Panc1 (cell line): ENCODE measurements around the gene FA2H. TPM values are rescaled to one million over a fixed set of nuclear protein-coding genes. Genes with fewer than 3 reads are reported as not detected.

Experiments used
- ATAC-seq: fragments of 200-7000 bp; cut with Tn5 transposase; 2 replicates; pipeline ENCODE4 v1.9.1; 2020; ENCODE audit warnings: mild to moderate bottlenecking, moderate library complexity
- BruUV-seq: library from RNA; stranded (reverse); fragments of 400-500 nt; replicated peaks from 2 replicates; lab custom pipeline; 2021; lab: Mats Ljungman, UMichigan
- CTCF ChIA-PET: fragments of 300-600 bp; sonication (Branson Sonifier 250); formaldehyde crosslinking; loops from one replicate; lab custom pipeline; 2022; ENCODE audit warnings: antibody characterized with exemption; lab: Charles Lee
- POLR2A ChIA-PET: fragments of 300-600 bp; sonication (Branson Sonifier 250); formaldehyde crosslinking; loops from one replicate; lab custom pipeline; 2022; ENCODE audit warnings: antibody characterized with exemption; lab: Charles Lee
- DNase-seq: peaks from one replicate; pipeline ENCODE4 v3.0.0-alpha.2; 2010; ENCODE audit warnings: low read depth, low spot score
- H3K27ac ChIP-seq: 2 replicates; pipeline ENCODE4 v1.5.1; 2011; ENCODE audit warnings: mild to moderate bottlenecking, low read length, inconsistent platforms
- H3K27me3 ChIP-seq: fragments of 200-500 bp; sonication (Bioruptor generic); 2 replicates; pipeline ENCODE4 v1.6.0; 2014; ENCODE audit warnings: low read length, inconsistent platforms; ENCODE audit not compliant: control insufficient read depth, insufficient read depth
- H3K36me3 ChIP-seq: fragments of 200-500 bp; sonication (Bioruptor generic); 2 replicates; pipeline ENCODE4 v1.5.1; 2014; ENCODE audit warnings: inconsistent platforms, mild to moderate bottlenecking, low read length, moderate library complexity; ENCODE audit not compliant: control insufficient read depth, insufficient read depth
- H3K4me1 ChIP-seq: 2 replicates; pipeline ENCODE4 v1.5.1; 2011; ENCODE audit warnings: inconsistent platforms, mild to moderate bottlenecking, low read length, moderate library complexity; ENCODE audit not compliant: control insufficient read depth, insufficient read depth
- H3K4me3 ChIP-seq, 2 experiments: 2 replicates each; pipeline ENCODE4 v1.5.1; 2011 to 2012; ENCODE audit warnings: low read depth in 2 of 2, low read length in 2 of 2, mild to moderate bottlenecking in 2 of 2, inconsistent platforms in 1 of 2, moderate library complexity in 1 of 2
- H3K9me3 ChIP-seq: fragments of 200-500 bp; sonication (Bioruptor generic); 2 replicates; pipeline ENCODE4 v1.5.1; 2014; ENCODE audit warnings: low read depth, mild to moderate bottlenecking, inconsistent platforms, low read length, moderate library complexity; ENCODE audit not compliant: control insufficient read depth, insufficient read depth
- CTCF ChIP-seq: fragments of 450-650 bp; IDR thresholded peaks from 2 replicates; pipeline ENCODE4 v1.5.1; 2017; ENCODE audit warnings: mild to moderate bottlenecking
- POLR2AphosphoS5 ChIP-seq: IDR thresholded peaks from 2 replicates; pipeline ENCODE4 v1.6.1; 2012; ENCODE audit warnings: mild to moderate bottlenecking, low read depth, low read length, moderate library complexity
- REST ChIP-seq, 2 experiments: IDR thresholded peaks; 2 replicates each; pipeline ENCODE4 v1.6.1; 2011 to 2012; ENCODE audit warnings: low read depth in 2 of 2, control low read depth in 1 of 2, low read length in 1 of 2, mild to moderate bottlenecking in 1 of 2, moderate library complexity in 1 of 2; ENCODE audit not compliant: insufficient read depth in 1 of 2
- SIN3A ChIP-seq: IDR thresholded peaks from 2 replicates; pipeline ENCODE4 v1.6.1; 2012; ENCODE audit warnings: low read depth, mild to moderate bottlenecking, low read length, moderate library complexity, borderline replicate concordance; ENCODE audit not compliant: insufficient read depth
- TCF7L2 ChIP-seq: IDR thresholded peaks from 2 replicates; pipeline ENCODE4 v1.6.1; 2011; ENCODE audit warnings: mild to moderate bottlenecking, low read depth, low read length, inconsistent platforms
- in situ Hi-C: cut with HindIII; loops from 2 replicates; pipeline ENCODE4 v1.10.0; 2016; ENCODE audit warnings: low sequenced_read_pairs, low pct_unique_long_range_greater_than_20kb
- intact Hi-C: fragments of 100-400 bp; cut with micrococcal nuclease; formaldehyde crosslinking; loops from one replicate; pipeline ENCODE4 v1.10.0; 2022; ENCODE audit not compliant: unreplicated experiment
- total RNA-seq: library from RNA; stranded (reverse); gene quantifications from one replicate; pipeline ENCODE4 v1.2.1, GENCODE V29; 2021; ENCODE audit not compliant: unreplicated experiment

The FA2H gene
- total RNA-seq, 1 experiment from 2014 or later, result 0.15 TPM

- intact Hi-C loops, result no loop called here
- Histone ChIP-seq H3K27me3 (no peaks in the 10 kb centered on the region), H3K4me3 (no peak overlapping the region), H3K36me3 (no peaks in the 10 kb centered on the region), H3K27ac (no peak overlapping the region), H3K9me3 (no peaks in the 10 kb centered on the region), H3K4me1 (no peaks in the 10 kb centered on the region)
- TF ChIP-seq POLR2AphosphoS5, result no peak
- DNase-seq (no peak), ATAC-seq (no peak)
- in situ Hi-C loops, result no loop called here
- ChIA-PET CTCF (no interaction called here), POLR2A (no interaction called here)
- no TSS peak for BruUV-seq
These were observed 42.7 kb downstream of the FA2H start for GRCh38 chr16:74731853-74732477.

- intact Hi-C loops, result no loop called here
- no peaks in the 10 kb centered on the region for H3K36me3 ChIP-seq
- POLR2A ChIA-PET, result no interaction called here
- H3K27me3 ChIP-seq, result no peaks in the 10 kb centered on the region
- H3K27ac ChIP-seq, result no peak overlapping the region
- no TSS peak for BruUV-seq
- in situ Hi-C loops, result no loop called here
- H3K9me3 ChIP-seq, result no peaks in the 10 kb centered on the region
- CTCF ChIA-PET, result no interaction called here
- DNase-seq (no peak), ATAC-seq (no peak)
- H3K4me3 ChIP-seq, result no peak overlapping the region
- H3K4me1 ChIP-seq, result no peaks in the 10 kb centered on the region
- TF ChIP-seq TCF7L2 (no peak), CTCF (no peak), SIN3A (no peak)
These were observed 44.6 kb downstream of the FA2H start for GRCh38 chr16:74729783-74730683.

- Histone ChIP-seq H3K9me3 (no peaks in the 10 kb centered on the region), H3K27me3 (no peaks in the 10 kb centered on the region), H3K4me1 (no peaks in the 10 kb centered on the region), H3K4me3 (no peak overlapping the region), H3K27ac (no peak overlapping the region), H3K36me3 (no peaks in the 10 kb centered on the region)
- intact Hi-C loops, result no loop called here
- ATAC-seq, result no peak
- POLR2A ChIA-PET, result no interaction called here
- TF ChIP-seq SIN3A, result no peak
- no peak for TF ChIP-seq REST (IDR thresholded peaks at IDR 0.05; ENCODE audit: insufficient read depth in 1 of 2, low read depth in 2 of 2, low read length in 1 of 2)
- TF ChIP-seq CTCF, result no peak
- no peak for TF ChIP-seq TCF7L2
- no peak for TF ChIP-seq POLR2AphosphoS5
- BruUV-seq, result no TSS peak
- in situ Hi-C loops, result no loop called here
- CTCF ChIA-PET, result interaction anchor here (0.6 kb wide), 1 partner anchor 257 kb away, joined by 3 read pairs; the partner anchor contains the start of gene WDR59
- DNase-seq, result no peak
These were observed 46.7 kb downstream of the FA2H start for GRCh38 chr16:74727903-74728302.
